BLaER1 treated with 17β-estradiol and CSF1 and Interleukin-3, amounts not matched to agents 10 nM and 100 nM (cell line): ENCODE data around the gene HSFX3.
"Not testable (repeated sequence)": the region's sequence is repeated elsewhere in the genome, so short reads cannot be mapped to it uniquely, and the experiment has no call there.

Experiments
- H3K27ac ChIP-seq, 11 experiments: shearing (Covaris generic); formaldehyde crosslinking; 2 replicates each; pipeline ENCODE4 v1.8.1; 2022
- H3K27me3 ChIP-seq, 11 experiments: shearing (Covaris generic); formaldehyde crosslinking; 2 replicates each; pipeline ENCODE4 v1.8.1; 2022
- H3K36me3 ChIP-seq, 11 experiments: shearing (Covaris generic); formaldehyde crosslinking; 2 replicates each; pipeline ENCODE4 v1.8.1; 2022
- H3K4me1 ChIP-seq, 10 experiments: shearing (Covaris generic); formaldehyde crosslinking; 2 replicates each; pipeline ENCODE4 v1.8.1; 2022
- H3K4me2 ChIP-seq, 11 experiments: shearing (Covaris generic); formaldehyde crosslinking; 2 replicates each; pipeline ENCODE4 v1.8.1; 2022
- H3K4me3 ChIP-seq, 10 experiments: shearing (Covaris generic); formaldehyde crosslinking; 2 replicates each; pipeline ENCODE4 v1.8.1; 2022
- H3K9ac ChIP-seq, 11 experiments: shearing (Covaris generic); formaldehyde crosslinking; 2 replicates each; pipeline ENCODE4 v1.8.1; 2022
- H3K9me3 ChIP-seq, 11 experiments: shearing (Covaris generic); formaldehyde crosslinking; replicated peaks in 1 of 11; 2 replicates each; pipeline ENCODE4 v1.8.1; 2022
- H4K20me1 ChIP-seq, 11 experiments: shearing (Covaris generic); formaldehyde crosslinking; 2 replicates each; pipeline ENCODE4 v1.8.1; 2022
- Cebpa-rat ChIP-seq, 11 experiments: shearing (Covaris generic); IDR thresholded peaks; 2 replicates each; pipeline ENCODE4 v1.8.1; 2022

Gene HSFX3

GRCh38 chrX:149549701-149550100 is at the start of gene HSFX3:
HSFX3 (minus strand) TSS chrX:149549924; CDS start chrX:149549852, 72 bp downstream.
- not testable (repeated sequence) for H3K9me3 ChIP-seq, H3K4me1 ChIP-seq, H3K9ac ChIP-seq, H3K4me3 ChIP-seq, H3K27ac ChIP-seq, H3K36me3 ChIP-seq, H4K20me1 ChIP-seq, H3K4me2 ChIP-seq, H3K27me3 ChIP-seq

GRCh38 chrX:149598603-149599002 is 48.9 kb upstream of the HSFX3 start:
- H3K9me3 ChIP-seq, H3K36me3 ChIP-seq, H3K27ac ChIP-seq, H3K27me3 ChIP-seq, H3K4me1 ChIP-seq, H3K4me3 ChIP-seq, H3K4me2 ChIP-seq, H3K9ac ChIP-seq: not testable (repeated sequence)
- H4K20me1 ChIP-seq, result peaks cover 0 to 11% (median 0%) of the 10 kb centered on the region in 11 experiments; a peak in 1 of 22 replicates

GRCh38 chrX:149595943-149596342 is 46.2 kb upstream of the HSFX3 start:
- H3K27me3 ChIP-seq, H3K4me1 ChIP-seq, H3K9me3 ChIP-seq, H4K20me1 ChIP-seq, H3K27ac ChIP-seq, H3K4me2 ChIP-seq, H3K36me3 ChIP-seq, H3K9ac ChIP-seq, H3K4me3 ChIP-seq: not testable (repeated sequence)

- H3K9ac ChIP-seq, H3K36me3 ChIP-seq, H3K4me3 ChIP-seq, H3K27ac ChIP-seq, H4K20me1 ChIP-seq, H3K9me3 ChIP-seq, H3K4me1 ChIP-seq, H3K27me3 ChIP-seq, H3K4me2 ChIP-seq: not testable (repeated sequence)
Observed at GRCh38 chrX:149595214-149595613, 45.5 kb upstream of the HSFX3 start, which contains the start of gene HSFX2. HSFX2 (minus strand) TSS chrX:149595314; CDS start chrX:149594700, 614 bp downstream.

GRCh38 chrX:149590993-149591392 is 41.3 kb upstream of the HSFX3 start:
- not testable (repeated sequence) for H3K27me3 ChIP-seq, H4K20me1 ChIP-seq, H3K36me3 ChIP-seq, H3K4me3 ChIP-seq, H3K27ac ChIP-seq, H3K4me2 ChIP-seq, H3K9ac ChIP-seq, H3K9me3 ChIP-seq, H3K4me1 ChIP-seq

- not testable (repeated sequence) for H3K4me3 ChIP-seq, H3K9ac ChIP-seq, H3K9me3 ChIP-seq, H3K27me3 ChIP-seq, H4K20me1 ChIP-seq, H3K36me3 ChIP-seq, H3K27ac ChIP-seq, H3K4me1 ChIP-seq, H3K4me2 ChIP-seq
Observed at GRCh38 chrX:149587359-149587758, 37.6 kb upstream of the HSFX3 start, which contains the start of gene MAGEA9B. MAGEA9B (minus strand) TSS chrX:149587459; CDS start chrX:149583179, 4,280 bp downstream.

- not testable (repeated sequence) for H4K20me1 ChIP-seq, H3K36me3 ChIP-seq
Observed at GRCh38 chrX:149585631-149586030, 35.9 kb upstream of the HSFX3 start.

GRCh38 chrX:149573456-149573855 is 23.7 kb upstream of the HSFX3 start:
- H3K27me3 ChIP-seq, H3K4me3 ChIP-seq, H3K4me2 ChIP-seq, H3K36me3 ChIP-seq, H3K27ac ChIP-seq, H3K4me1 ChIP-seq, H3K9ac ChIP-seq, H3K9me3 ChIP-seq, H4K20me1 ChIP-seq: not testable (repeated sequence)

More at GRCh38 chrX:149585631-149586030, 35.9 kb upstream of the HSFX3 start:
- not testable (repeated sequence) for H3K4me2 ChIP-seq, H3K27ac ChIP-seq, H3K4me3 ChIP-seq, H3K4me1 ChIP-seq, H3K9ac ChIP-seq, H3K27me3 ChIP-seq, H3K9me3 ChIP-seq

GRCh38 chrX:149572743-149573142 is 23.0 kb upstream of the HSFX3 start:
- peaks cover 0 to 5% (median 0%) of the 10 kb centered on the region in 10 experiments; a peak in 1 of 20 replicates for H3K4me1 ChIP-seq
- no peaks in the 10 kb centered on the region for H3K9me3 ChIP-seq
- no peaks in the 10 kb centered on the region for H4K20me1 ChIP-seq
- H3K27ac ChIP-seq, result no peak overlapping the region
- H3K36me3 ChIP-seq, result no peaks in the 10 kb centered on the region
- H3K4me3 ChIP-seq, result no peak overlapping the region
- TF ChIP-seq Cebpa-rat (IDR thresholded peaks at IDR 0.05), result no peak
- no peaks in the 10 kb centered on the region for H3K27me3 ChIP-seq
- no peak overlapping the region for H3K9ac ChIP-seq
- H3K4me2 ChIP-seq, result 0 out of 22 replicates have a peak overlapping the region, but pooled peaks of 1 of the 11 experiments have one; percentile 12

- Histone ChIP-seq H3K9ac (no peak overlapping the region), H3K4me1 (peaks cover 0 to 8% (median 0%) of the 10 kb centered on the region in 10 experiments; a peak in 1 of 20 replicates), H3K9me3 (no peaks in the 10 kb centered on the region), H4K20me1 (no peaks in the 10 kb centered on the region), H3K27ac (no peak overlapping the region), H3K4me2 (no peak overlapping the region), H3K4me3 (no peak overlapping the region), H3K36me3 (no peaks in the 10 kb centered on the region), H3K27me3 (no peaks in the 10 kb centered on the region)
- TF ChIP-seq Cebpa-rat (IDR thresholded peaks at IDR 0.05), result no peak
Observed at GRCh38 chrX:149571770-149572169, 22.0 kb upstream of the HSFX3 start.

- Histone ChIP-seq H3K9ac (no peak overlapping the region), H3K4me3 (no peak overlapping the region), H3K27ac (no peak overlapping the region), H3K36me3 (no peaks in the 10 kb centered on the region), H3K9me3 (no peaks in the 10 kb centered on the region), H3K4me1 (peaks cover 0 to 8% (median 0%) of the 10 kb centered on the region in 10 experiments; a peak in 1 of 20 replicates), H4K20me1 (no peaks in the 10 kb centered on the region), H3K4me2 (no peak overlapping the region), H3K27me3 (no peaks in the 10 kb centered on the region)
- TF ChIP-seq Cebpa-rat (IDR thresholded peaks at IDR 0.05), result no peak
Observed at GRCh38 chrX:149570668-149571067, 20.9 kb upstream of the HSFX3 start.
